ENCODE data around the gene TCF7L1. TPM values are rescaled to one million over a fixed set of nuclear protein-coding genes. Genes with fewer than 3 reads are reported as not detected.

The TCF7L1 gene
- polyA plus RNA-seq, 1 donor (not counting 4 experiments of a cell fraction or from before 2014, with no cell fraction given) = 1.0 TPM

DNA sequence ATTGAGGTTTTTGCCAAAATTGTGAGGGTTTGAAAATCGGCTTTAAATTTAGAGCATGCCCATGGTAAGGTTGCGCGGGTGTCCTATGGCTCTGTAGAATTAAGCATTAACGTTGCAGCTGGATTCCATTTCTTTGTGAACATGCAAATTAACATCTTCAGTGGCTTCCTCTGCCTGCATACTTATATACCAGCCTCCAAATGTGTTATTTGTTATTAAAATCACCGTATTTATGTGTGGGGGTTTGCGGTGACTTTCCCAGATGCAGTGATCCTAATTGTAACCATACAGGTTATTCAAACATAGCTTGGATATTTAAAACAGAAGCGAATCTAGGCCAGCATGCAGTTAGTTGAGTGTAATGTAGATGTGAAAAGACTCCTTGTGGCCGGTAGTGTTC is 114.4 kb downstream of the TCF7L1 start:
- Histone ChIP-seq H3K27ac (ENCODE audit: control insufficient read depth, insufficient read depth, low read length) (no peak overlapping the region), H3K36me3 (ENCODE audit: control insufficient read depth in 2 of 2, extremely low read depth in 1 of 2, insufficient read depth in 2 of 2, low read length in 2 of 2) (no peaks in the 10 kb centered on the region), H3K4me2 (ENCODE audit: control insufficient read depth, extremely low read depth, insufficient read depth, low read depth, low read length) (no peak overlapping the region), H3K9ac (ENCODE audit: control insufficient read depth, extremely low read depth, insufficient read depth, low read length) (no peak overlapping the region), H3K4me1 (ENCODE audit: control insufficient read depth, extremely low read depth, insufficient read depth, low read length) (peaks cover 15% of the 10 kb centered on the region), H3K9me1 (ENCODE audit: control insufficient read depth, extremely low read depth, insufficient read depth, low read length) (no peaks in the 10 kb centered on the region), H3K27me3 (ENCODE audit: control insufficient read depth, extremely low read depth, insufficient read depth, low read length) (no peaks in the 10 kb centered on the region), H2AFZ (ENCODE audit: control insufficient read depth, low read length) (no peak overlapping the region), H3K9me3 (ENCODE audit: control insufficient read depth, low read depth, low read length) (no peaks in the 10 kb centered on the region), H3K4me3 (ENCODE audit: control insufficient read depth in 2 of 3, extremely low read depth in 1 of 3, insufficient read depth in 2 of 3, low read depth in 1 of 3, low read length in 3 of 3) (no peak overlapping the region), H3K79me2 (ENCODE audit: control insufficient read depth, insufficient read depth, low read length) (peaks cover 1% of the 10 kb centered on the region), H4K20me1 (ENCODE audit: control insufficient read depth, extremely low read depth, insufficient read depth, low read length) (no peaks in the 10 kb centered on the region)
- dilution Hi-C loops (cut with MboI; ENCODE audit: extremely low pct_ligation_motif_present, low sequenced_read_pairs) = no loop called here
- TF ChIP-seq, protein P1, sequence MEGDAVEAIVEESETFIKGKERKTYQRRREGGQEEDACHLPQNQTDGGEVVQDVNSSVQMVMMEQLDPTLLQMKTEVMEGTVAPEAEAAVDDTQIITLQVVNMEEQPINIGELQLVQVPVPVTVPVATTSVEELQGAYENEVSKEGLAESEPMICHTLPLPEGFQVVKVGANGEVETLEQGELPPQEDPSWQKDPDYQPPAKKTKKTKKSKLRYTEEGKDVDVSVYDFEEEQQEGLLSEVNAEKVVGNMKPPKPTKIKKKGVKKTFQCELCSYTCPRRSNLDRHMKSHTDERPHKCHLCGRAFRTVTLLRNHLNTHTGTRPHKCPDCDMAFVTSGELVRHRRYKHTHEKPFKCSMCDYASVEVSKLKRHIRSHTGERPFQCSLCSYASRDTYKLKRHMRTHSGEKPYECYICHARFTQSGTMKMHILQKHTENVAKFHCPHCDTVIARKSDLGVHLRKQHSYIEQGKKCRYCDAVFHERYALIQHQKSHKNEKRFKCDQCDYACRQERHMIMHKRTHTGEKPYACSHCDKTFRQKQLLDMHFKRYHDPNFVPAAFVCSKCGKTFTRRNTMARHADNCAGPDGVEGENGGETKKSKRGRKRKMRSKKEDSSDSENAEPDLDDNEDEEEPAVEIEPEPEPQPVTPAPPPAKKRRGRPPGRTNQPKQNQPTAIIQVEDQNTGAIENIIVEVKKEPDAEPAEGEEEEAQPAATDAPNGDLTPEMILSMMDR (optimal IDR thresholded peaks at IDR 0.05 in 1 of 3, IDR thresholded peaks at IDR 0.05 in 1 of 3, conservative IDR thresholded peaks at IDR 0.05 in 1 of 3; ENCODE audit: extremely low read depth in 1 of 3, insufficient read depth in 2 of 3, low read length in 3 of 3) = no peak
- no peak for TF ChIP-seq EZH2 (IDR thresholded peaks at IDR 0.05; ENCODE audit: low read length)
- FAIRE-seq (no peak), DNase-seq (ENCODE audit: low read depth, low spot score) (no peak)

- H3K4me3 ChIP-seq (ENCODE audit: control insufficient read depth in 2 of 3, extremely low read depth in 1 of 3, insufficient read depth in 2 of 3, low read depth in 1 of 3, low read length in 3 of 3) = no peak overlapping the region
- H3K4me1 ChIP-seq (ENCODE audit: control insufficient read depth, extremely low read depth, insufficient read depth, low read length) = peaks cover 15% of the 10 kb centered on the region
- no peaks in the 10 kb centered on the region for H3K27me3 ChIP-seq (ENCODE audit: control insufficient read depth, extremely low read depth, insufficient read depth, low read length)
- no peaks in the 10 kb centered on the region for H3K9me1 ChIP-seq (ENCODE audit: control insufficient read depth, extremely low read depth, insufficient read depth, low read length)
- H4K20me1 ChIP-seq (ENCODE audit: control insufficient read depth, extremely low read depth, insufficient read depth, low read length) = no peaks in the 10 kb centered on the region
- no peak overlapping the region for H3K9ac ChIP-seq (ENCODE audit: control insufficient read depth, extremely low read depth, insufficient read depth, low read length)
- no peaks in the 10 kb centered on the region for H3K9me3 ChIP-seq (ENCODE audit: control insufficient read depth, low read depth, low read length)
- FAIRE-seq (peak; percentile 93), DNase-seq (ENCODE audit: low read depth, low spot score) (no peak)
- no peaks in the 10 kb centered on the region for H3K36me3 ChIP-seq (ENCODE audit: control insufficient read depth in 2 of 2, extremely low read depth in 1 of 2, insufficient read depth in 2 of 2, low read length in 2 of 2)
- H3K4me2 ChIP-seq (ENCODE audit: control insufficient read depth, extremely low read depth, insufficient read depth, low read depth, low read length) = peak overlapping the region; percentile 34
- no peak overlapping the region for H2AFZ ChIP-seq (ENCODE audit: control insufficient read depth, low read length)
- TF ChIP-seq, protein P1 (optimal IDR thresholded peaks at IDR 0.05 in 1 of 3, IDR thresholded peaks at IDR 0.05 in 1 of 3, conservative IDR thresholded peaks at IDR 0.05 in 1 of 3; ENCODE audit: extremely low read depth in 1 of 3, insufficient read depth in 2 of 3, low read length in 3 of 3) = no peak
- TF ChIP-seq EZH2 (IDR thresholded peaks at IDR 0.05; ENCODE audit: low read length) = no peak
- H3K27ac ChIP-seq (ENCODE audit: control insufficient read depth, insufficient read depth, low read length) = no peak overlapping the region
- peaks cover 1% of the 10 kb centered on the region for H3K79me2 ChIP-seq (ENCODE audit: control insufficient read depth, insufficient read depth, low read length)
- dilution Hi-C loops (cut with MboI; ENCODE audit: extremely low pct_ligation_motif_present, low sequenced_read_pairs) = no loop called here
Measured at GRCh38 chr2:85248773-85249509, 115.7 kb downstream of the TCF7L1 start.

All from keratinocyte (primary cell).